ENCODE results near the gene REXO1.

DNA sequence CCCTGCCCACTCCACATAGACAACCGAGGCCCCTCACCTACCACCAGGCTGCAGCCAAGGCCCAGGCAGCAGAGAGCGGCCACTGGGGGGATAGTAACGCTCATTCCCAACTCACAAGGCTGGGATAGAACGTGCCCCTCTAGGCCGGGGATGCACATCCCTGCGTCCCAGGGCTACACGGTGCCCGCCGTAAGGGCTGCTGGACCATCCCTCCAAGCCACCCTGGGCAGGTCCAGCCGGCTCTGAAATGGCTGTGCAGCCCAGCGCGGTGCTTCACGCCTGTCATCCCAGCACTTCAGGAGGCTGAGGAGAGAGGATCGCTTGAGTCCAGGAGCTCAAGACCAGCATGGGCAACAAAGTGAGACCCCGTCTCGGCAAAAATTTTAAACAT lies 3.2 kb downstream of the REXO1 start:
- no peak for TF ChIP-seq POLR2A (IDR thresholded peaks at IDR 0.05)
- TF ChIP-seq, protein P1, sequence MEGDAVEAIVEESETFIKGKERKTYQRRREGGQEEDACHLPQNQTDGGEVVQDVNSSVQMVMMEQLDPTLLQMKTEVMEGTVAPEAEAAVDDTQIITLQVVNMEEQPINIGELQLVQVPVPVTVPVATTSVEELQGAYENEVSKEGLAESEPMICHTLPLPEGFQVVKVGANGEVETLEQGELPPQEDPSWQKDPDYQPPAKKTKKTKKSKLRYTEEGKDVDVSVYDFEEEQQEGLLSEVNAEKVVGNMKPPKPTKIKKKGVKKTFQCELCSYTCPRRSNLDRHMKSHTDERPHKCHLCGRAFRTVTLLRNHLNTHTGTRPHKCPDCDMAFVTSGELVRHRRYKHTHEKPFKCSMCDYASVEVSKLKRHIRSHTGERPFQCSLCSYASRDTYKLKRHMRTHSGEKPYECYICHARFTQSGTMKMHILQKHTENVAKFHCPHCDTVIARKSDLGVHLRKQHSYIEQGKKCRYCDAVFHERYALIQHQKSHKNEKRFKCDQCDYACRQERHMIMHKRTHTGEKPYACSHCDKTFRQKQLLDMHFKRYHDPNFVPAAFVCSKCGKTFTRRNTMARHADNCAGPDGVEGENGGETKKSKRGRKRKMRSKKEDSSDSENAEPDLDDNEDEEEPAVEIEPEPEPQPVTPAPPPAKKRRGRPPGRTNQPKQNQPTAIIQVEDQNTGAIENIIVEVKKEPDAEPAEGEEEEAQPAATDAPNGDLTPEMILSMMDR (IDR thresholded peaks at IDR 0.05): no peak
